SK-N-SH treated with all-trans-retinoic acid at 6 μM for 48 hours (cell line): Measurements from ENCODE around the gene PACS1.

Source experiments
- CSDC2 ChIP-seq: fragments of 250-450 bp; sonication (Bioruptor Pico); IDR thresholded peaks from 2 replicates; pipeline ENCODE4 v1.5.0; 2020; ENCODE audit warnings: mild to moderate bottlenecking, moderate library complexity
- ESRRG ChIP-seq: fragments of 250-450 bp; sonication (Bioruptor Pico); IDR thresholded peaks from 2 replicates; pipeline ENCODE4 v1.6.1; 2021; ENCODE audit warnings: mild to moderate bottlenecking
- PATZ1 ChIP-seq: fragments of 250-450 bp; sonication (Bioruptor Pico); IDR thresholded peaks from 2 replicates; pipeline ENCODE4 v1.8.0; 2020; ENCODE audit warnings: mild to moderate bottlenecking, moderate library complexity, borderline replicate concordance
- POU6F1 ChIP-seq: fragments of 250-450 bp; sonication (Bioruptor Pico); IDR thresholded peaks from 2 replicates; pipeline ENCODE4 v1.8.0; 2021; ENCODE audit warnings: low read depth, mild to moderate bottlenecking, moderate library complexity, borderline replicate concordance
- PPARA ChIP-seq: fragments of 250-450 bp; sonication (Bioruptor Pico); IDR thresholded peaks from 2 replicates; pipeline ENCODE4 v1.5.0; 2020; ENCODE audit warnings: mild to moderate bottlenecking, borderline replicate concordance
- RARB ChIP-seq: fragments of 250-450 bp; sonication (Bioruptor Pico); IDR thresholded peaks from 2 replicates; pipeline ENCODE4 v1.8.0; 2021; ENCODE audit warnings: mild to moderate bottlenecking, moderate library complexity
- SNAI2 ChIP-seq: fragments of 250-450 bp; sonication (Bioruptor Pico); IDR thresholded peaks from 2 replicates; pipeline ENCODE4 v1.5.0; 2020; ENCODE audit warnings: mild to moderate bottlenecking, moderate library complexity
- TOX ChIP-seq: fragments of 250-450 bp; sonication (Bioruptor Pico); IDR thresholded peaks from 2 replicates; pipeline ENCODE4 v1.8.0; 2021; ENCODE audit warnings: mild to moderate bottlenecking, moderate library complexity, borderline replicate concordance
- TSHZ2 ChIP-seq: fragments of 250-450 bp; sonication (Bioruptor Pico); IDR thresholded peaks from 2 replicates; pipeline ENCODE4 v1.5.0; 2020; ENCODE audit warnings: mild to moderate bottlenecking, moderate library complexity
- ZFP3 ChIP-seq: fragments of 250-450 bp; sonication (Bioruptor Pico); IDR thresholded peaks from 2 replicates; pipeline ENCODE4 v1.5.0; 2020; ENCODE audit warnings: mild to moderate bottlenecking, moderate library complexity
- ZFP30 ChIP-seq: fragments of 450-650 bp; formaldehyde crosslinking; IDR thresholded peaks from 2 replicates; pipeline ENCODE4 v1.5.0; 2022; ENCODE audit warnings: mild to moderate bottlenecking, moderate library complexity
- ZNF565 ChIP-seq: fragments of 450-650 bp; formaldehyde crosslinking; conservative IDR thresholded peaks from 2 replicates; pipeline ENCODE4 v1.5.0; 2020; ENCODE audit warnings: low read depth, mild to moderate bottlenecking, moderate library complexity
- ZNF70 ChIP-seq: fragments of 450-650 bp; formaldehyde crosslinking; IDR thresholded peaks from 2 replicates; pipeline ENCODE4 v1.5.0; 2020; ENCODE audit warnings: mild to moderate bottlenecking, moderate library complexity
- ZNF8 ChIP-seq: fragments of 450-650 bp; formaldehyde crosslinking; IDR thresholded peaks from 2 replicates; pipeline ENCODE4 v1.5.0; 2020; ENCODE audit warnings: mild to moderate bottlenecking, moderate library complexity

- no peak for TF ChIP-seq ZFP30 (CRISPR knock-in tag)
- no peak for TF ChIP-seq ZFP3 (CRISPR knock-in tag)
- no peak for TF ChIP-seq ESRRG (CRISPR knock-in tag)
- no peak for TF ChIP-seq PATZ1 (CRISPR knock-in tag)
- no peak for TF ChIP-seq SNAI2
- no peak for TF ChIP-seq ZNF70
- no peak for TF ChIP-seq TSHZ2
- no peak for TF ChIP-seq PPARA (CRISPR knock-in tag)
- no peak for TF ChIP-seq TOX (CRISPR knock-in tag)
- TF ChIP-seq CSDC2 (CRISPR knock-in tag) = no peak
- TF ChIP-seq POU6F1 (CRISPR knock-in tag) = no peak
- no peak for TF ChIP-seq RARB (CRISPR knock-in tag)
- TF ChIP-seq ZNF8 (CRISPR knock-in tag) = no peak
- TF ChIP-seq ZNF565 (CRISPR knock-in tag) = no peak
Observed at GRCh38 chr11:66219846-66220565, 149.9 kb downstream of the PACS1 start.
